Dedifferentiated amniotic fluid mesenchymal stem cell (primary cell): ENCODE measurements around the gene KIDINS220.

Experiments used
- DNase-seq: peaks from one replicate; pipeline ENCODE4 v3.0.0-alpha.2; 2016; ENCODE audit errors: extremely low spot score

Gene KIDINS220

DNA sequence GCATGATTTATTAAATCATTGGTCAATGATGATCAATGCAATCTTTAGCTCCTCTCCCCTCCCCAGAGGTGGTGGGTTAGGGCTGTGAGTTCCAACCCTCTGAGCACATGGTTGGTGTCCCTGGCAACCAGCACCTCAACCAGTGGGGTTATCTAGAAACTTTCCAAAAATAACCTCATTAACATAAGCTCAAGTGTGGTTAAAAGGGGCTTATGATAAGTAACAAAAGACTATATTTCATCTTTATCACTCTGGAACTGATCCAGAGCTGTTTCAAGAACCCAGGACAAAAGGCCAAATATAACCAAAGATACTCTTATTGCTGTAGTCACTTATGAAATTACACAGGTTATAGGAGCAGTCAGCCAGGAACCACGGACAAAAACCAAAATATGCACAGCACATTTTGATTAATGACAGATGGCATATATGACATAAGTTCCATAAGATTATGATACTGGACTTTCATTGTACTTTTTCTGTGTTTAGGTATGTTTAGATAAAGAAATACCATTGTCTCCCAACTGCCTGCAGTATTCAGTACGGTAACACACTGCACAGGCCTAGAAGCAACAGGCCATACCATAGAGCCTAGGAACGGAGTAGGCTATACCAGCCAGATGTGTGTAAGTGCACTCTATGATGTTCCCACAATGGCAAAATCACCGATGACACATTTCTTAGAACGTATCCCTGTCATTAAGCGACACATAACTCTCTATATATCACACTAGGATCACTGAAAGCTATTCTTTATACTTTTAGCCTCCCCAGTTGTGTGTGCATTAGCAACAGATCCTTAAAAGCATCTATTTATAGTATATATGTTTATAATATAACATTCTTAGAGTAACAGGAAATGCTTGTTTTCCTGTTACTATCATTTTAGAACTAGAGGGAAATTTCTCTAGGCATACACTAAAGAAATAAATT lies 31.9 kb downstream of the KIDINS220 start:
- no peak for DNase-seq

DNA sequence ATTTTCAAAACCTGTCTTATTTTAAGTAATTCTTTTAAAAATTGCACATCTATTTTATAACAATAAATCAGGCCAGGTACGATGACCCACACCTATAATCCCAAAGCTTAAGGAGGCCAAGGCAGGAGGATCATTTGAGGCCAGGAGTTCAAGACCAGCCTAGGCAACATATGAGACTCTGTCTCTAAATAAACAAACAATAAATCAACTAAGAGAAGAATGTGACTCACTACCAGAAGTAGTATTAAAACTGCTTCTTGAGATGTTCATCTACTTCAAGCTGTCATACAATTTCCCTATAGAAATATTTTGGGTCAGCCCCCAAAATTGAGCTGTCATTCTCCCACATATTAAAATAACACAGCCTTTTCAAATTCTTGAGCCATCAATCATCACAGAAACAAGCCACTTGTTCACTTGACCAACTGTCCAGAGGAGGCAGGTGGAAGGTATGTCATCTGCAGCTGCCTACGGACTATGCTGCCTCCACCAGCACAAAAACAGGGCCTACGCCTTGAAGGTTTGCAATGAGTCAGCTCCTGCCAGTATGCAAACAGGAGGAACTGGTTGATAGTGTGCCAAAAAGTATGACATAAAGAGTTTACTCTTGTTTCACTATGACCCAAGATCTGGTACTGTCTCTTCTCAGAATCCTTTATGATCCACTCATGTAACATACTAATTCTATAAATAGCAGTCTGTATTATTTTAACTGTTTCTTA lies 33.6 kb downstream of the KIDINS220 start:
- peak; percentile 67 for DNase-seq

DNA sequence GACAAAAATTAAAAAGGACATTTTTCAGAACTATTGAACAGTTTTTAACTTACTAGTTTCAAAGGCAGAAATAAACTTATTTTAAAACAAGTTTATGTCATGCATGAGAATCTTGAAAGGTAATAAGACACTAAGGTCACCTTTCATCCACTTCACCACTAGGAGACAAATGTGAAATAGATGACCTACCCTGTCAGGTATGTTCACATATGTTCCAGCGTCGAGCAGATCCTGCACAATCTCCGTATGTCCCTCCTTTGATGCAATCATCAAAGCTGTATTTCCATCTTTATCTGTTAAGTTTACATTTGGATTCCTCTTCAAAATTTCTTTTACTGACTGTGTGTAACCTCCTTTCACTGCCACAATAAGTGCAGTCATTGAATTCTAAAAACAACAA lies 34.7 kb downstream of the KIDINS220 start:
- DNase-seq, result no peak

DNA sequence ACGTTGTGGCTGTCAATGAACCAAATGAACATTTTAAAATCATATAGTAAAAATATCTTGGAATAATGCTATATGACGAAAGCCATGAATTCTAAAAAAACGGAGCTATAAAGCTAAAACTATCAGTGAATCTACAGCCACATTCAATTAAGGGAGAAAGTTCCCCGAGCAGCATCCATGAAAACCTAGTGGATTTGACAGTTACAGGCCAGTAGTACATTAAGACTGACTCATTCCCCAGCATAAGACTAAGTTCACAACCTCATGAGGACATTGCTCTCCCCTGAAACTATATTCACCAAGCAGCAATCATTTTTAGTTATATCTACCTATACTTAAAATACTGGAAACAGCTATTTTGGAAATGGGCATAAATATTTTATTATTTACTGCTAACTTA lies 36.6 kb downstream of the KIDINS220 start:
- DNase-seq, result no peak

DNA sequence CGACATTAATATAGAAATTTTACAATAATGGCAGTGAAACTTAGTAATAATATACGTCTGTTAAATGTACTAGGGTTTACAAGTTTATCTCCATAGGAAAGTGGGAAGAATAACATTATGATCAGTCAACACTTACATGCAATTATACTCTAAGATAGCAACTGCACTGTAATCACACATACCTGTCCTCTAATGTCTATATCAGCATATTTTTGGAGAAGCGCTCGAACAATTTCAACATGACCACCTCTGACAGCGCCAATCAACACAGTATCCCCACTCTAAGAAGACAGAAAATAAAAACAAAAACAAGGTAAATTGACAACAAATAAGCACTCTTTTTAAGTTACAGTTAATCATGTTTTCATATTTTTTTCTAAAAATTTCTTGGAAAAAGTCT lies 37.2 kb downstream of the KIDINS220 start:
- no peak for DNase-seq

DNA sequence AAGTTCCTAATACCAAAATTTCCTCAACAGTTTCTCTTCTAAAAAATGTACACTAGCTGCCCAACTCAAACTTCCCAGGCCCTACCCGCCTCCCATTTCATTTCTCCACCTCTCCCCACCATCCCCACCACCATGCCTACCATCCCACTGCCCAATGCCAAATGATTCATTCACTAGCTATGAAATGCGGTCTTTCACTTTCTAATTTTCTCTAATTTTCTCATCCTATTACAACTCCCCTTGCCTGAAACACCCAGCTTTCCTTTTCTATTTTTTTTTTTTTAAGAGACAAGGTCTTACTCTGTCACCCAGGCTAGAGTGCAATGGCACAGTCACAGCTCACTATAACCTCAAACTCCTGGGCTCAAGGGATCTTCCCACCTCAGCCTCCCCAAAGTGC lies 38.4 kb downstream of the KIDINS220 start:
- no peak for DNase-seq

DNA sequence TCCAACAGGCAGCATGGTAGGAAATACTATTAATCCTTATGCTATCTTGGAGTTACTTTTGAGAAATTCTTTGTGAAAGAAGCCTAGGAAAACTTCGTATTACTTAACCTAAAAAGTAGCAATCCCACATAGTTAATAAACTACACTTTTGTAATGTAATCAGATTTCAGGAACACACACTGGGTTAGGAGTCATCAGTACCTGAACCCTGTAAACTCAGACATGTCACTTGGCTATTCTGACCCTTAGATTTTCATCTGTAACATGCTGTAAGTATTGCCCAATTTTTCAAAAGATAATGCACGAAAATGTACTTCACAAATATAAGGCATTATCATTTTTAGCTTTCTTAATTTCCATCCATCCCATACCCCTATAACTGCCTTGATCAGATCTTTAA lies 39.0 kb downstream of the KIDINS220 start:
- DNase-seq, result no peak

DNA sequence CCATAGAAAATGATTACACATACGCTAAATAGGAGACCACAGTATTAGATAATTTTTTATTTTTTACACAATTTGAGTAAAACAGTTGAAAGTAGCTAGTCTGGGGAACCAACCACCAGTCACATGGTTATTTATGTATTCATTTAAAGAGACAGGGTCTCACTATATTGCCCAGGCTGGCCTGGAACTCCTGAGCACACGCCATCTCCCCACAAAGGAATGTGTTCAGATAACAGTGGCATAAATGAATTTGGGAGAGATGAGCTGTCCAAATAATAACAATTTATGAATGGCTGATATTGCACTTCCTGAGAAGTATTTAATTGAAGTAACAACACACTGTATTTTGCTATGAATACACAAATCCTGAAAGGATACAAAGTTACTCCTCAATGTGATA lies 39.7 kb downstream of the KIDINS220 start:
- no peak for DNase-seq

DNA sequence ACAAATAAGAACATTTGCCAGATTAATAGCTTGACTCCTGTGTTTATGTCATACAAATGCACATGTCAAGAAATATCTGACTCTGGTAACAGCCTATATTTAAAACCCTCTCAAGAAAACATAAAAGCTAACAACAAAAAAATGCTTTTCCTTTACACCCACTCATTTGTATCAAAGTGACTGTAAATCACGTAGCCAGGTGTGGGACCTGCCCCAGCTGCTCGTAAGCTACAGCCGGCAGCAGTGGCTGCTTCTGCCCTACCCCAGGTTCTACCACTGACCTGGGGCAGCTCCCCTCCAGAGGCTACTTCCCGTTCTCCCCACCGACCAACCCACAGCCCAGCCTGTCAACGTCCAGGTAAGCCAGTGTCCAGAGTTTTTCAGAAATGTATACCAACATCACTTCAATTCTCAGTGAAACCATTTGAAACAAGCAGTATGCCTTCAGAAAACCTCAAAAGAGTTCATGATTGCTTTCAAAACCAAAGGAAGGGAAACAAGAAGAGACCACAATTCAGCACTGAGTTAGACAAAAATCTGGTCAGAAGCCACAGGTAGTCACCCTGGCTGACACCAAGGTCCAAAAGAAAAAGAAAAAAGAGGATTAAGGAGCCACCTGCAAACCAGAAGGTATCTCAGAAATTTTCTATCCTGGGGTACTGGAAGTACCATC lies 40.4 kb downstream of the KIDINS220 start:
- DNase-seq, result no peak

DNA sequence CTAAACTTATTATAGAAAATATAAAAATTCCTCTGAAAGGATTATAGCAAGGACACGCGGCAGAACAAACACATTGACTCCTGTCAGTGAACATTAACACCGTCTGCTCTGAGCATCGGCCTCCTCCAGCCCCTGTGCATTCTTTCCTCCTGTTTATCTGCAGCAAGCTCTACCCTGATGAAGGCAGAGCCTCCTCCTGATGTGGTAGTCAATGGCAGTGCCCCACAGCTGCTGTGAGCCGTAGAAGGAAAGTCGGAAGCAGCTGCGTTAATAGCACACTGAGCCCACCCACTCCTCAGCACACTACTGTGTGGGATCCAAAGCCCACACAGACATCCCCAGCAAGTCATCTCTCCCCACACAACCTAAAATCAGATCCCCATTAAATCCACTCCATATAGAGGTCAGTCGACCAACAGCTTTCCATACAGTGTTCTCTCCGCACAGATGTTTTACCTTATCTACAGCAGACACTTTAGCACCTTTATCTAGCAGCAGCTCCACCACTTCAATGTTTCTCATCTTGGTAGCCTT lies 41.0 kb downstream of the KIDINS220 start:
- no peak for DNase-seq

DNA sequence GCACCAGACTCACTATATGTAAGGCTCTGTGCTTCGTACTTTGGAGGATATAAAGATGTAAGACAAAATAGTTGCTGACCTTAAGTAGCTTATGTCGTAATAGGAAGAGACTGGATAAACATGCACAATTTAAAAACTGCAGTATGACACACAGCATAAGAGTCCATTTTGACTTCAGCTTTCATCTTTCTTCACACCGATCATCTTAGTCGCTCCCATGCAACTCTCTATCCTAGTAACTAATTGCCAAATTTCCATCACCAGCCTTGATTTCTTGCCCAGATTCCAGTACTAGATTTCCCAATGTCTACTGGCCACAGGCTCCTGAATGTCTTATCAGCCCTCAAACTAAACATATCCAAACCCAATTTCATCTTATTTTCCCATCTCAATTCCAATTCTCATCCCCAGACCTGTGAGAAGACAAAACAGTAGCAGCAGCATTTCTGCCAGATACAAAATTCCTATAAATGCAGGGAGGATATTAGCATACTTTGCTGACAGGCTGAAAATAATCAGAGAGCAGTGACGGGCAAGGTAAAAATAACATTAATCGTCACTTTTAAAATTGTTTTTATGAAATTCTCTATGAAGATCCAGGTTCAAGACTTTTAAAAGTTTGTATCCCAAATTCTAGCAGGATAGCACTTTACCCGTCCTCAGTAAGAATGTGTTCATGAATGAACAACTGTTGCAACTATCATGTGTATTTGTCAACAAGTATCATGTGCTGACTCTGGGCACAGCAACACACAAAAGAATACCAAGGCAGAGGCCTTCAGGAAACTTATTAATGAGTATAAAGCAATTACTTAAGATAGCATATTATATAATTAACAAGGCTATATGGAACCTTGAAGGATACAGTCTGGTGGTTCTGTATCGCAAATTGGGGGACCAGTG lies 42.2 kb downstream of the KIDINS220 start:
- no peak for DNase-seq

DNA sequence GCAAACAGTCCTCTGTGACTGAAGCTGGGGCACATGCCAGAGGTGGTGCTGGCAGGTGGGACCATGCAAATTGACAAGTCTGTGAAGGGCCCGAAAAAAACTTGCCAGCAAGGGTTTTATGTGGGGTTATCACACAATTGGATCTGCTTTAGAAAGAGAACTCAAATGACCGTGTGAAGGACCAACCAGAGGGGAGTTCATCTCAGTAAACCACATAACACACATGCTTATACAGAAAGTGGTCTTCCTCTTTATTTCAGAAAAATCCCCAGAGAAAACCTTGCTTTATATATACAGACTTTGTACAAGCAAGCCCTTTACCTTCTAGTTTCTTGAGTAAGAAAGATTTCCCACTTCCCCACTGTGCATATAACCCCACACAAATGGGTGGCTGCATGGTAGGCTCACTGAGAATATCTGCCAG lies 46.7 kb downstream of the KIDINS220 start:
- DNase-seq, result no peak

DNA sequence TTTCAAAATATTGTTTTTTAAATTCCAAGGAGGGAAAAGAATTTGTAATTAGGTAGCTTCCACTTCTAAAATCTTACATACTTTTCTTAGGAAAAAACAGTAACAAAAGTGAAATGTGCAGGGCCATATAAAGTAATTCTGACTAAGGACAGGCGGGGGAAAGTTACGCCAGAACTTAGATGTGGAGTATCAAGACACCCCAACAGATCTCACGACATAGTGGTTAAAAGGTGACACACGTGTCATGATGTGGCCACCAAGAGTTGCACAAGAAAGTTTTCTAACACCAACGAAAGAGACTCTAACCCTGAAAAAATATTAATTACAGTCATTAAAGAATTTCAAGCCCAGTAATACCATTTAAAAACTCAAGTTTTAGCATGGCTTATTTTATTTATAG lies 51.0 kb downstream of the KIDINS220 start:
- no peak for DNase-seq

DNA sequence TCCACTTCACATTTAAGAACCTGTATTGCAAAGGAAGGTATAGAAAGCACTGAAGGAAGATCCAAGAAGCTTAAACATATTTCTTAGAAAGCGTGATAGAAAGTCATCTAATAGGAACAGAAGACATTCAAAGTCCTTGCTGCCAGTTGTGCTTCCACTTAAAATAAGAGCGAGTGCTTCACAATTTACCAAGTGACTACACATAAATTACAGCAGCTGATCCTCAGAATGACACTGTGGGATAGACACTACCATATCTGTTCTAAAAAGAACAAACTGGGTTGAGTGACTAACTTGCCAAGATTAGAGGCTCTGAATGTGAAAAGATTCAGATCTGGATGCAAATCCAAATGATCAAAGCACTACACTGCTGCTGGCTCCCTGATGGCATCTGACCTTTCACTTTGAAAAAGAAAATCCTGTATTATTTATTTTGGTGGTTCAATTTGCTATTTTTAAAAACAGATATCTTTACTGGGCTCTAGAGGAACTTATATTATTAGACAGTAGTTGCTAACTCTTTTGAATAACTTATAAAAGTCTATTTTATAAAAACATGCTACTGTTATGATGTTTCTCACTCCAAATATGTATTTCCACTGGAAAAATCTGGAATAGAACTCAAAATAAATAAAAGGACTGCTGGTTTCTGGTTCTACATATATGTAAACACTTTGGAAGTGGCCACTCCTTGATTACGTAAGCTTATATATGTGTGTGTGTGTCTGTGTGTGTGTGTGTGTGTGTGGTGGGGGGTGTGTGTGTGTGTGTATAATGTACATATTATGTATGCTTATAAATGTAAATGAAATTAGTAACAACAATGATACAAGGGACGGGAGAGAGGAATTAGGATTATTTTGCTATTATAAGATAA lies 57.4 kb downstream of the KIDINS220 start:
- DNase-seq, result no peak

DNA sequence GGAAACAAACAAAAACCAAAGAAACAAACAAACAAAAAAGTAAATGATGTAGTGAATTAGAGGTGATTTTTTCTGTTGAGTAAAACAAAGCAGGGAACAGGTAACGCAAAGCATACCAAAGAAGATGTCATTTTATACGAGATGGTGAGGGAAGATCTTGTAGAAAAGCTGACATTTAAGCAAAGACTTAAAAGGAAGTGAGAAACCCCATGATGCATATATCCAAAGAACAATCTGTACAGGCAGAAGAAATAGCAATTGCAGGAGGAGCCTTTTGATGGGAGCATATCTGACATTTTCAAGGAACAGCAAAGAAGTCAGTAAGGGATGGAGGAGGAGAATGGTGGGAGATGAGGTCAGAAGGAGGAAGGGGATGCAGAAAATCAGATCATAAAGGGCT lies 63.0 kb downstream of the KIDINS220 start:
- DNase-seq, result no peak

DNA sequence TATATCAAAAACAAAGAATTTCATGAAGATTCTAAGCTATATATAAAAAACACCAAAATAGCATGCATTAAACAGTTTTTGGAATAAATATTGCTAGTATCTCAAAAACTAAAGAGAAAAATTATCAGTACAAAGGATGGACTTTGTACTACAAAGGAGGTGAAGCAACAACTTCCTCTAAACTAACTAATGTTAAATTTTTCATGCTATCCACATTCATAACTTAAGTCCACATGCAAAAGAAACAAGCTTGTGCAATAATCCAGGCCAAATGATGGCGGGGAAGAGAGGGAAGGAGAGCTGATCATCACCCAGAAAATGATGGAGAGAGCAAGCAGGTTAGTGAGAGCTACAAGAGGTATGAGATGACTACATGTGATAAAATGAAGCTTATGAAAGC lies 70.1 kb downstream of the KIDINS220 start:
- no peak for DNase-seq

DNA sequence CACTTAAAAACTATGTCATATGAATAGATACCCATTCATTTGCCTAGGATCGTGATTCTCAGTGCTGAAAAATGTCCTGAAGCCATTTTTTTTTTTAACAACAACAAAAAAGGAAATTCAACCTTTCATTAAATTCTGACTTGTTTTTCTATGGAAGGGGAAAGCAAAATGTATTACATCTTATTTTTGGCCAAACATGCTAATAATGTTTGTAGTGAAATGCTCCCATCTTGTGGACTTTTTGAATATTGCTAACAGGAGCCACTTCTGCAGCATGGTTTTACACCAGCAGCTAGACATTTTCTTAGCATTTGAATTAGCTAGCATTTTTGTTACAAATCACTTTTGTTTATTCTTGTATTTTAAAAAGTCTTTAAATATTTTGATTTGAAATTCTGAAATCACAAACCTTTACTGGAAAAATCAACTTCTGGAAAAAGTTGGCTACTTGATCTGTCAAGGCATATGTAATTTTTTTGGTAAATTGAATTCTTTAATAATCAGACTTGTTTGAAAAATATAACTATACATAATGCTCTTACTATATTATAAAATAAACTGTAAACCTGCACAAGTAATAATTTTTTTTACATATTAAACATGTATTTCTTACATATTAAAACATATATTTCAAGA lies 75.8 kb downstream of the KIDINS220 start:
- DNase-seq, result peak; percentile 74

DNA sequence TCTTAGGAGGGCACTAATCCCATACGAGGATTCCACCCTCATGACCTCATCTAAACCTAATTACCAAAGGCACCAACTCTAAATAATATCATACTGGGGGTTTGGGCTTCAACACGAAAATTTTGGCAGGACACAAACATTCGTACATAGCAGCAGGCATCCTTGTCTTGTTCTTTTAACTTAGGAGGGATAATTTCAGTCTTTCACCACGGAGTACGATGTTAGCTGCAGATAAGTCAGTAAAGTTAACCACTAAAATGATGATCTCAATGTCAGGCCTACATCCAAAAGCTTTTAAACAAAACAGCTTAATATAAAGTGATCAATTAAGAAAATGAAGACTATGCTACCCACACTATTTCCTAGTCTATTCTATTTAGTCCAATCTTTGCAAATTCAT lies 80.7 kb downstream of the KIDINS220 start:
- DNase-seq, result no peak

DNA sequence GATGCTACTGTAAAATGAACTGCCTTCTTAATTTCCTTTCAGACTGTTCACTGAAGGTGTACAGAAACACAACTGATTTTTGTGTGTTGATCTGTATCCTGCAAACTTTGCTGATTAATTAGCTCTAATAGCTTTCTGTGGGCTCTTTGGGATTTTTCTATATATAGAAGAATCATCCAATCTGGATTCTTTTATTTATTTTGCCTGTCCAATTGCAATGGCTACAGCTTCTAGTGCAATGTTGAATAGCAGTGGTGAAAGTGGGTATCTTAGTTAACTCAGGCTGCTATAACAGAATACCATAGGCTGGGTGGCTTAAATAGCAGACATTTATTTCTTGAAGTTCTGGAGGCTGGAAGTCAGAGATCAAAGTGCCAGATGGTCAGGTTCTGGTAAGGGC lies 81.2 kb downstream of the KIDINS220 start:
- DNase-seq, result no peak
